Spleen (tissue), 7 donors: Measurements from ENCODE around the gene PDE4D.

ENCODE experiments used
- POLR2A ChIP-seq, 3 donors: fragments of 450-650 bp; IDR thresholded peaks; one replicate each; pipeline ENCODE4 v1.5.1; 2017; ENCODE audit warnings: antibody characterized with exemption in 3 of 3, mild to moderate bottlenecking in 1 of 3
- POLR2AphosphoS5 ChIP-seq, 3 donors: sonication (generic); formaldehyde crosslinking; IDR thresholded peaks; one replicate each; pipeline ENCODE4 v1.5.1; 2017; ENCODE audit warnings: antibody characterized with exemption in 3 of 3
- TF ChIP-seq, protein P1 (sequence below), 11 experiments: fragments of 200-600 bp in 7 of 11; fragments of 450-650 bp in 4 of 11; sonication (generic) in 4 of 11; IDR thresholded peaks in 8 of 11; conservative IDR thresholded peaks in 3 of 11; 1 replicate in 7 of 11; 2 replicates in 4 of 11; pipeline versions ENCODE4 v1.4.0 to v1.8.0; 2016 to 2021; ENCODE audit warnings: antibody characterized with exemption in 11 of 11, inconsistent platforms in 4 of 11, mild to moderate bottlenecking in 1 of 11
- donor health status: DM: no; HTN: no; CAD: no; lungs with moderate emphysema.
- donor health status: DM: no; HTN: no; CAD: no.
- donor health status: DM: no; HTN: no; CAD: no.

DNA sequence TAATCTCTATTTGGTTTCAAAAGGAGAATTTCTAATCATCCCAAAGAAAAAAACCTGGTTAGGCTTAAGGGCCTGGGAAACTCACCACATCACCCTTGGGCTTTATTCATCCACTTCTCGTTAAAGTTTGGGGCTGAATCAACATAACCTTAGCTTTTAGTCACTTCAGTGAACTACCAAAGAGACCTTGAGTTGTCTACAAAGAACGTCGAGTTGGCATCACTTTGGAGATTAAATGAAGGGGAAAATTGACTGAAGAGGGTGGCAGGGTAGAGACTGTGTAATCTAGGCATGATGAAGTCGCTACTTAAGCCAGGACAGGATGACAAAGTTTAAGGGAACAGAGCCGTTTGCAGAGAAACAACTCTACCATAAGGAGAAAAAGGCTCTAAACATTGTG lies 969.2 kb downstream of the PDE4D start:
- no peak for TF ChIP-seq POLR2AphosphoS5 (IDR thresholded peaks at IDR 0.05)
- no peak for TF ChIP-seq POLR2A (IDR thresholded peaks at IDR 0.05)
- TF ChIP-seq, protein P1, sequence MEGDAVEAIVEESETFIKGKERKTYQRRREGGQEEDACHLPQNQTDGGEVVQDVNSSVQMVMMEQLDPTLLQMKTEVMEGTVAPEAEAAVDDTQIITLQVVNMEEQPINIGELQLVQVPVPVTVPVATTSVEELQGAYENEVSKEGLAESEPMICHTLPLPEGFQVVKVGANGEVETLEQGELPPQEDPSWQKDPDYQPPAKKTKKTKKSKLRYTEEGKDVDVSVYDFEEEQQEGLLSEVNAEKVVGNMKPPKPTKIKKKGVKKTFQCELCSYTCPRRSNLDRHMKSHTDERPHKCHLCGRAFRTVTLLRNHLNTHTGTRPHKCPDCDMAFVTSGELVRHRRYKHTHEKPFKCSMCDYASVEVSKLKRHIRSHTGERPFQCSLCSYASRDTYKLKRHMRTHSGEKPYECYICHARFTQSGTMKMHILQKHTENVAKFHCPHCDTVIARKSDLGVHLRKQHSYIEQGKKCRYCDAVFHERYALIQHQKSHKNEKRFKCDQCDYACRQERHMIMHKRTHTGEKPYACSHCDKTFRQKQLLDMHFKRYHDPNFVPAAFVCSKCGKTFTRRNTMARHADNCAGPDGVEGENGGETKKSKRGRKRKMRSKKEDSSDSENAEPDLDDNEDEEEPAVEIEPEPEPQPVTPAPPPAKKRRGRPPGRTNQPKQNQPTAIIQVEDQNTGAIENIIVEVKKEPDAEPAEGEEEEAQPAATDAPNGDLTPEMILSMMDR (IDR thresholded peaks at IDR 0.05 in 8 of 11, conservative IDR thresholded peaks at IDR 0.05 in 3 of 11): no peak
